T-helper 2 cell treated with Interferon-gamma antibody and Interleukin-4, amounts not matched to agents 5 μg/mL and 100 μg/mL, for 36 hours (primary cell): ENCODE measurements around the gene PHKG2.

ENCODE experiments used
- DNase-seq: peaks from one replicate; pipeline ENCODE4 v3.0.0; 2021; ENCODE audit warnings: low spot score
- H3K27ac Mint-ChIP-seq: one replicate; pipeline ENCODE4 v1.8.0; 2021; ENCODE audit warnings: mild to moderate bottlenecking, mixed read lengths
- H3K27me3 Mint-ChIP-seq: one replicate; pipeline ENCODE4 v1.8.0; 2021; ENCODE audit warnings: low read depth, mixed read lengths
- H3K36me3 Mint-ChIP-seq: one replicate; pipeline ENCODE4 v1.8.0; 2021; ENCODE audit warnings: low read depth, mixed read lengths
- H3K4me1 Mint-ChIP-seq: one replicate; pipeline ENCODE4 v1.8.0; 2021; ENCODE audit warnings: low read depth, mixed read lengths
- H3K4me3 Mint-ChIP-seq: one replicate; pipeline ENCODE4 v1.8.0; 2022; ENCODE audit warnings: mild to moderate bottlenecking, moderate library complexity, mixed read lengths
- H3K9me3 Mint-ChIP-seq: one replicate; pipeline ENCODE4 v1.8.0; 2021; ENCODE audit warnings: mixed read lengths

PHKG2 gene

DNA sequence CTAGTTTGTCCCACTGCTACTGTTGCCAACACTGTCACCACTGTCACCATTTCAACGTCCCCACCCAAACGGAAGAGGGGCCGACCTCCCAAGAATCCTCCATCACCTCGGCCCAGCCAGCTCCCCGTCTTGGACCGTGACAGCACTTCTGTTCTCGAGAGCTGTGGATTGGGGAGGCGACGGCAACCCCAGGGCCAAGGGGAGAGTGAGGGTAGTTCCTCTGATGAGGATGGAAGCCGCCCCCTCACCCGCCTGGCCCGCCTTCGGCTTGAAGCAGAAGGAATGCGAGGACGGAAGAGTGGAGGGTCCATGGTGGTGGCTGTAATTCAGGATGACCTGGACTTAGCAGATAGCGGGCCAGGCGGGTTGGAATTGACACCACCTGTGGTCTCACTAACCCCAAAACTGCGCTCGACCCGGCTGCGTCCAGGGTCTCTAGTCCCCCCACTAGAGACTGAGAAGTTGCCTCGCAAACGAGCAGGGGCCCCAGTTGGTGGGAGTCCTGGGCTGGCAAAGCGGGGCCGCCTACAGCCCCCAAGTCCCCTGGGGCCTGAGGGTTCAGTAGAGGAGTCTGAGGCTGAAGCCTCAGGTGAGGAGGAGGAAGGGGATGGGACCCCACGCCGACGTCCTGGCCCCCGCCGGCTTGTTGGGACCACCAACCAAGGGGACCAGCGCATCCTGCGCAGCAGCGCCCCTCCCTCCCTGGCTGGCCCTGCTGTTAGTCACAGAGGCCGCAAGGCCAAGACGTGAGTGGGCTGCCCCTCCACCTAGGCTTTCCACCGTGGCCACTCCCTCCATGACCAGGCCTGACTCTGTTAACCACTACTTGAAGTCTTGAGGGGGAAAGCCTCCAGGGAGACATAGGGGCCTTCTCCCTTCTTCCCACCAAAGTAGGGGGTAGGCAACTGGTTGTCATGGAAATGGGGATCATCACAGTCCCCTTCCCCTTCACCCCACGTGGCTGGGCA, 9.0 kb upstream of the PHKG2 start:
- no peaks in the 10 kb centered on the region for H3K4me1 Mint-ChIP-seq
- H3K9me3 Mint-ChIP-seq = no peaks in the 10 kb centered on the region
- no peak overlapping the region for H3K27ac Mint-ChIP-seq
- no peaks in the 10 kb centered on the region for H3K27me3 Mint-ChIP-seq
- DNase-seq = no peak
- peaks cover 66% of the 10 kb centered on the region for H3K36me3 Mint-ChIP-seq
- no peak overlapping the region for H3K4me3 Mint-ChIP-seq

DNA sequence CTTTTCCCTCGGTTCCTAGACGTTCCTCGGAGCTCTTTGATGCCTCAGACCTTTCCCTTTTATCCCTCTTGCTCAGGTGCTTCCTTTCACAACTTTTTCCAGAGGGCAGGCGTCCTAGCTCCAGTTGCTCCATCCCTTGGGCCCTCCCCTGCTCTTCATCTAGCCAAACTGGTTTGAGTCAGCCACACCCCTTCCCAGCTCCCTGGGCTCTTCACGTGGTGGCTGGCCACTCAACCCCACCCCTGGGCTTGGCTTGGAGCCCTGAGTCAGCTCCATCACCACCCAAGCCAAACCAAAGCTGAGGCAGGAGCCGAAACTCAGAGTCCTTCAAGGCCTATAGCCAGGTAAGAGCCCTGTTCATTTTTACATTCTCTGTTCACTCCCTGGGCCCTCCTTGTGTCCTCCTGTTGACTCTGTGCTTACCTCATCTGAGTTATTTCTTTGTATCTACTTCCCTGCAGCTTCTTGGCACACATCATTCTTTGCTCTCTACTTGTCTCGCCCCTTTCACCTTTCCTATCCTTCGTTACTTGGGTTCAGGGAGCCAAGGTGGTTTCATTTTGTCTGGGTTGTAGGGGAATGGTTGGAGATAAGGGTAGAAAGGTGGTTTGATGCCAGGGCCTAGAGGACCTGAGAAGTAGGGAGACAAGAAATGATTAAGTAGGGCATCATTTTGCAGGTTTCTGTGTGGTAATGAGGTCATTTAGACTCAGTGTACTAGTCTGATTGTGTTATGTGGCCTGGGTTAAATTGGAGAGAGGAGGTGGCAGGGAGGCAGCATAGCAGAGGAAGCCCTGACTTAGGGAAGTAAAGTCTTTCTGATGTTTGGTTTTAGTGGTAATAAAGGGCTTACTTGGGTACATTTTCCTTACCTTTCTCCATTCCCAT, 7.6 kb upstream of the PHKG2 start:
- no peak overlapping the region for H3K4me3 Mint-ChIP-seq
- H3K36me3 Mint-ChIP-seq = peaks cover 67% of the 10 kb centered on the region
- no peak for DNase-seq
- H3K27ac Mint-ChIP-seq = peak overlapping the region; percentile 4
- H3K9me3 Mint-ChIP-seq = no peaks in the 10 kb centered on the region
- no peaks in the 10 kb centered on the region for H3K4me1 Mint-ChIP-seq
- no peaks in the 10 kb centered on the region for H3K27me3 Mint-ChIP-seq

GRCh38 chr16:30741461-30741914, 6.7 kb upstream of the PHKG2 start:
- Mint-ChIP-seq H3K27ac (no peak overlapping the region), H3K9me3 (no peaks in the 10 kb centered on the region), H3K36me3 (peaks cover 59% of the 10 kb centered on the region), H3K27me3 (no peaks in the 10 kb centered on the region), H3K4me3 (no peak overlapping the region), H3K4me1 (no peaks in the 10 kb centered on the region)
- DNase-seq = no peak

DNA sequence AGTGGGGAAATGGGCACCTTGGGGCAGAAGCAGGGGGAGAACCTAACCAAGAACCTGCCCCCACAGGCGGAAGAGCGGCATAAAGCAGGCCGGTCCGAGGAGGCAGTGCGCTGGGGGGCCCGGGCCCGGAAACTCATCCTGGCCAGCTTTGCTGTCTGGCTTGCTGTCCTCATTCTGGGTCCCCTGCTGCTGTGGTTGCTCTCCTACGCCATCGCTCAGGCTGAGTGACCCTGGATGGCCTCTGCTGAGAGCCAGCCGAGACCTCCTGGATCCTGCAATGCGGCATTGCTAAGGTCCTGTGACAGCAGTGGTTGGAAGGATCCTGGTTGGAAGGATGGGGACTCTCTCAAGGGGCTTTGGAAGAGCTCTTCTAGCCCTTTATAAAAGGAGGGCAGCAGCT, 4.5 kb upstream of the PHKG2 start:
- no peak overlapping the region for H3K27ac Mint-ChIP-seq
- H3K9me3 Mint-ChIP-seq = no peaks in the 10 kb centered on the region
- DNase-seq = no peak
- H3K4me3 Mint-ChIP-seq = no peak overlapping the region
- H3K36me3 Mint-ChIP-seq = peaks cover 45% of the 10 kb centered on the region
- H3K4me1 Mint-ChIP-seq = peaks cover 5% of the 10 kb centered on the region
- H3K27me3 Mint-ChIP-seq = no peaks in the 10 kb centered on the region

GRCh38 chr16:30744183-30744582, 4.0 kb upstream of the PHKG2 start:
- H3K27me3 Mint-ChIP-seq = no peaks in the 10 kb centered on the region
- no peaks in the 10 kb centered on the region for H3K9me3 Mint-ChIP-seq
- peaks cover 44% of the 10 kb centered on the region for H3K36me3 Mint-ChIP-seq
- DNase-seq = no peak
- no peak overlapping the region for H3K4me3 Mint-ChIP-seq
- H3K27ac Mint-ChIP-seq = no peak overlapping the region
- H3K4me1 Mint-ChIP-seq = peaks cover 6% of the 10 kb centered on the region

- Mint-ChIP-seq H3K27ac (peak overlapping the region; percentile 1), H3K9me3 (no peaks in the 10 kb centered on the region), H3K36me3 (peaks cover 49% of the 10 kb centered on the region), H3K4me1 (peaks cover 13% of the 10 kb centered on the region), H3K27me3 (no peaks in the 10 kb centered on the region), H3K4me3 (no peak overlapping the region)
- DNase-seq = no peak
Observed at GRCh38 chr16:30745082-30745481, 3.1 kb upstream of the PHKG2 start.

DNA sequence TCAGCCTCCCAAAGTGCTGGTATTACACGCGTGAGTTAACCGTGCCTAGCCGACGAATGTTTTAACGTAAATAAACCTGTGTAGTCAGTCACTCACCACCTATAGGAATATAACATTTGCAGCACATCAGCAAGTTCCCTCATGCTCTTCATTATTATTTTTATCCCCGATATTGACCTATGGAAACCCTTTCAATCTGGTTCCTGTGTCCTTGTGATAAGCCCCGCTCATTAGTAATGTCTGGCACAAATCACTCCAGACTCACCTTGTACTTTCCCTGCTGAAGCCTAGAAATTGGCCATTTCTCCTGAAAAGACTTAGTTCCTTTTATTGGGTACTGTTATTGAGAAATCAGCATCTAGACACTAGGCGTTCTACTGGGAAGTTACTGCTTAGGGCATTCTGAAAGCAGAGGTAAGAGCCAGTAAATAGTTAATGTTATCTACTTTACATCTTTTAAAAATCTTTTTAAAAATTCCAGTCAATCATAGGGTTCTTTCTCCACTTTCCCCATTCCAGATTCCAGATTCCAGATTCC, 1.5 kb upstream of the PHKG2 start:
- Mint-ChIP-seq H3K36me3 (peaks cover 49% of the 10 kb centered on the region), H3K27me3 (no peaks in the 10 kb centered on the region), H3K4me3 (no peak overlapping the region), H3K27ac (peak overlapping the region; percentile 70), H3K4me1 (peaks cover 14% of the 10 kb centered on the region), H3K9me3 (no peaks in the 10 kb centered on the region)
- DNase-seq = no peak

DNA sequence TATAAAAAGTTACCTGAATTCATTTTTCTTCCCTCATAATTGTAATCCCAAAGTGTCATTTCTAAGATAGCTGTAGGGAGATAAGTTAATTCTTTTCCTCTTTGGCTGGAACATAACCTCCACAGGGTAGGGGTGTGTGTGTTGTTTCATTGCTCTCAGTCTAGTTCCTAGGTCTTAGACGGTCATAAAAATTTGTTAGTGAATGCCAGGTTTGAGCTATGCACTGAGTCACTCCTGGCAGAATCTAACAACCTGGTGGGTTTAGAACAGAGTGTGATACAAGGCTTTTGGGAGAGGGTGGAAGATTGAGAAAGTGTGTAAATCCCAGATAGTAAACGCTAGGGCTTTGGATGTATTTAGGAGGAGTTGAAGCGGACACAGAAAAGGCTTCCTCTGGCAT, 894 bp upstream of the PHKG2 start:
- peak overlapping the region; percentile 70 for H3K27ac Mint-ChIP-seq
- H3K9me3 Mint-ChIP-seq = no peaks in the 10 kb centered on the region
- H3K36me3 Mint-ChIP-seq = peaks cover 43% of the 10 kb centered on the region
- H3K4me3 Mint-ChIP-seq = peak overlapping the region; percentile 92
- no peak for DNase-seq
- peaks cover 14% of the 10 kb centered on the region for H3K4me1 Mint-ChIP-seq
- H3K27me3 Mint-ChIP-seq = no peaks in the 10 kb centered on the region

GRCh38 chr16:30748634-30749445, 615 bp downstream of the PHKG2 start:
- peak; percentile 27 for DNase-seq
- H3K27me3 Mint-ChIP-seq = no peaks in the 10 kb centered on the region
- no peaks in the 10 kb centered on the region for H3K9me3 Mint-ChIP-seq
- H3K36me3 Mint-ChIP-seq = peaks cover 40% of the 10 kb centered on the region
- H3K4me1 Mint-ChIP-seq = peaks cover 14% of the 10 kb centered on the region
- H3K27ac Mint-ChIP-seq = peak overlapping the region; percentile 91
- peak overlapping the region; percentile 92 for H3K4me3 Mint-ChIP-seq

DNA sequence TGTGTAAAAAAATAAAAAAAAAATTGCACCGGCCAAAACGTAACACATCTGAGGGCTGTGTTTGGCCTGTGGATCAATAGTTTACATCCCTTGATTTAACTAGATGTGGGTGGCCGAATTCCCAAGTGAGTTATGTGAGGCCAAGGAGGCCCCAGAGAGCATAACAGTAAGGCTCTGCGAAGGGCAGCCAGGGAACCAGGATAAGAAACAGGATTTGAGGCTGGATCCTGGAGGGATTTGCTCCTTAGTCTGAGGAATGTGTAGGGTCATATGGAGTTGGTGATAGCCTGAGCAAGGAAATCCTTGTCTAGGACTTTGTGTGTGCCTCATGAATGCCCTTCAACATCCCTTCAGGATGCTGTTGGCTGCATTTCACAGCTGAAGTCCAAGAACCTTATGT, 2.0 kb downstream of the PHKG2 start:
- DNase-seq = no peak
- no peak overlapping the region for H3K27ac Mint-ChIP-seq
- peak overlapping the region; percentile 89 for H3K4me3 Mint-ChIP-seq
- H3K9me3 Mint-ChIP-seq = no peaks in the 10 kb centered on the region
- H3K27me3 Mint-ChIP-seq = no peaks in the 10 kb centered on the region
- peaks cover 14% of the 10 kb centered on the region for H3K4me1 Mint-ChIP-seq
- H3K36me3 Mint-ChIP-seq = peaks cover 31% of the 10 kb centered on the region

DNA sequence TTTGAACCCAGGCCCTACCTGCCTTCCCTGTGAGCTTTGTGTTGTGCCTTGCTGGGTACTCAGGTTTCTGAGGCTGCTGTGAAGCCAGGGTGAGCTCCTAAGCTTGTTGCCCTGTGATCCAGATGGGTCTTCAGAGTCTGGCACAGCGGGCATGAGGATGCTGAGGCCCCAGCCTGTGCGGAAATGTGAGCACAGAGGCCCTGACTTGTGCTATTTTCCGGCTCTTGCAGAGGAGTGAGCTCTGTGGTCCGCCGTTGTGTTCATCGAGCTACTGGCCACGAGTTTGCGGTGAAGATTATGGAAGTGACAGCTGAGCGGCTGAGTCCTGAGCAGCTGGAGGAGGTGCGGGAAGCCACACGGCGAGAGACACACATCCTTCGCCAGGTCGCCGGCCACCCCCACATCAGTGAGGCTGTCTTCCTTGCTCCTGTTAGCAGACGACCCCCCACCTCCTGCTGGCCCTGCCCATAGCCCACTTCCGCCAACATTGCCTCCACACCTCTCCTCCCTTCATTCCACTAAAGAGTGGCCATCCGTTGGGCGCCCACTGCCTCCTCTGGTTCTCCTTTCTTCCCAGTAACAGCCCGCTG, 2.7 kb downstream of the PHKG2 start:
- no peaks in the 10 kb centered on the region for H3K27me3 Mint-ChIP-seq
- peak overlapping the region; percentile 34 for H3K27ac Mint-ChIP-seq
- DNase-seq = no peak
- peaks cover 14% of the 10 kb centered on the region for H3K4me1 Mint-ChIP-seq
- peak overlapping the region; percentile 46 for H3K4me3 Mint-ChIP-seq
- peaks cover 30% of the 10 kb centered on the region for H3K36me3 Mint-ChIP-seq
- no peaks in the 10 kb centered on the region for H3K9me3 Mint-ChIP-seq

DNA sequence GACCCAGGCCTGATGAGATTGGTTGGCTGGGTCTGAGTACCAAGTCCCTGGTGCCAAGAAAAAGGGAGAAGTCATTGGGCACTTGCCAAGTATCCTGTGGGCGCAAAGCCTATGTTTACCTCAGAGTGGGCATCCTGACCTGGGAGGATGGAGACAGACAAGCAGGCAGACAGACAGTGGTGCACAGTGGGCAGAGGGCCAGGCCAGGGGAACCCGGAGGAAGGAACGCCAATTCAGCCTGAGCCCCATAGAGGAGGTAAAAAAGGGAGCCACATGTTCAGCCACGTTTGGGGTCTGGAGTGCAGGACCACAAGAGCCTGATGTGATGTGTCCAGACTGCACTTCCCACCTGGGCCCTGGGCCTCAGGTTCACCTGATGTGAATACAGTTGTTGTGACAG, 5.4 kb downstream of the PHKG2 start:
- H3K4me3 Mint-ChIP-seq = no peak overlapping the region
- H3K9me3 Mint-ChIP-seq = no peaks in the 10 kb centered on the region
- H3K36me3 Mint-ChIP-seq = peaks cover 27% of the 10 kb centered on the region
- H3K4me1 Mint-ChIP-seq = peaks cover 10% of the 10 kb centered on the region
- no peak for DNase-seq
- H3K27me3 Mint-ChIP-seq = no peaks in the 10 kb centered on the region
- no peak overlapping the region for H3K27ac Mint-ChIP-seq
